ENCODE measurements around the gene SLCO4A1.

DNA sequence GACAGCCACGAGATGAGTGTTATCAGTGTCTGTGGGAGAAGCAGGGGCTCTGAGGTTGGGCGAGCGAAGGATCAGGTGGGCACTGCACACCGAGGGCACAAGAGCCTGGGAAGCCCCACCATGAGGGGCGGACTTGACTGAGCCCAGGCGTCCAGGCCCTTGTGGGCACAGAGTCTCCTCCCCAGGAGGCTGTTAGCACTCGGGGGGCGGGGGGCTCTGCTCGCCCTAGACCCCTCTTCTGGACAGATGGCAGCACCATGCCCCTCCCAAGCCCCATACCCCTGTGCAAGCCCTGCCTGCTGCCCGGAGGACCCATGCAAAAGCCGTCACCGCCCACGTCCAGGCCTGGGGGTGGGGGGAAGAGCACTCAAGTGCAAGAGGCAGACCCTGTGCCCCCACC is 21.7 kb upstream of the SLCO4A1 start:
- TF ChIP-seq, protein P1, sequence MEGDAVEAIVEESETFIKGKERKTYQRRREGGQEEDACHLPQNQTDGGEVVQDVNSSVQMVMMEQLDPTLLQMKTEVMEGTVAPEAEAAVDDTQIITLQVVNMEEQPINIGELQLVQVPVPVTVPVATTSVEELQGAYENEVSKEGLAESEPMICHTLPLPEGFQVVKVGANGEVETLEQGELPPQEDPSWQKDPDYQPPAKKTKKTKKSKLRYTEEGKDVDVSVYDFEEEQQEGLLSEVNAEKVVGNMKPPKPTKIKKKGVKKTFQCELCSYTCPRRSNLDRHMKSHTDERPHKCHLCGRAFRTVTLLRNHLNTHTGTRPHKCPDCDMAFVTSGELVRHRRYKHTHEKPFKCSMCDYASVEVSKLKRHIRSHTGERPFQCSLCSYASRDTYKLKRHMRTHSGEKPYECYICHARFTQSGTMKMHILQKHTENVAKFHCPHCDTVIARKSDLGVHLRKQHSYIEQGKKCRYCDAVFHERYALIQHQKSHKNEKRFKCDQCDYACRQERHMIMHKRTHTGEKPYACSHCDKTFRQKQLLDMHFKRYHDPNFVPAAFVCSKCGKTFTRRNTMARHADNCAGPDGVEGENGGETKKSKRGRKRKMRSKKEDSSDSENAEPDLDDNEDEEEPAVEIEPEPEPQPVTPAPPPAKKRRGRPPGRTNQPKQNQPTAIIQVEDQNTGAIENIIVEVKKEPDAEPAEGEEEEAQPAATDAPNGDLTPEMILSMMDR (IDR thresholded peaks at IDR 0.05), result no peak
- no peak for TF ChIP-seq ZFX (IDR thresholded peaks at IDR 0.05; ENCODE audit: borderline replicate concordance)
